GM12878 (cell line): ENCODE data around the gene RNF126. TPM values are rescaled to one million over a fixed set of nuclear protein-coding genes. Genes with fewer than 3 reads are reported as not detected.

Experiments
- ATAC-seq: fragments of 200-7000 bp; cut with Tn5 transposase; 3 replicates; pipeline ENCODE4 v1.9.1; 2020; ENCODE audit warnings: mild to moderate bottlenecking, moderate library complexity
- BruUV-seq: library from RNA; stranded (reverse); fragments of 400-500 nt; replicated peaks from 2 replicates; lab custom pipeline; 2021; lab: Mats Ljungman, UMichigan
- CTCF ChIA-PET: fragments of 300-600 bp; sonication (Branson Sonifier 250); formaldehyde crosslinking; extraction: SDS; loops from one replicate; lab custom pipeline; 2021; ENCODE audit warnings: inconsistent platforms; lab: Yijun Ruan, JAX
- POLR2A ChIA-PET: fragments of 350-600 bp; formaldehyde crosslinking; extraction: SDS; loops from one replicate; lab custom pipeline; 2021; ENCODE audit warnings: inconsistent platforms; lab: Charles Lee
- RAD21 ChIA-PET: fragments of 300-600 bp; sonication (Branson Sonifier 250); formaldehyde crosslinking; loops from one replicate; lab custom pipeline; 2023; ENCODE audit warnings: antibody characterized with exemption; ENCODE audit not compliant: unreplicated experiment; lab: Charles Lee
- SMC1A ChIA-PET: fragments of 300-600 bp; sonication (Branson Sonifier 250); formaldehyde crosslinking; loops from one replicate; lab custom pipeline; 2023; ENCODE audit not compliant: unreplicated experiment, uncharacterized antibody; lab: Charles Lee
- DNase-seq: peaks from one replicate; pipeline ENCODE4 v3.0.0-alpha.2; 2011; ENCODE audit warnings: low read depth, low spot score
- FAIRE-seq: peaks from 3 replicates; lab custom pipeline; 2011; peaks lifted over from hg19 to GRCh38; lab: Jason Lieb, UNC
- H2AFZ ChIP-seq: 2 replicates; pipeline ENCODE4 v1.6.0; 2011; ENCODE audit warnings: low read depth, low read length, control low read depth; ENCODE audit not compliant: control insufficient read depth
- H3K27ac ChIP-seq: 2 replicates; pipeline ENCODE4 v1.5.1; 2011; ENCODE audit warnings: control low read depth; ENCODE audit not compliant: control insufficient read depth, insufficient read depth
- H3K27me3 ChIP-seq, 2 experiments: replicated peaks in 1 of 2; 2 replicates each; pipeline versions ENCODE4 v1.6.0 to v1.6.1; 2011; ENCODE audit warnings: low read length in 1 of 2; ENCODE audit not compliant: control insufficient read depth in 2 of 2, insufficient read depth in 2 of 2
- H3K36me3 ChIP-seq, 2 experiments: 2 replicates each; pipeline ENCODE4 v1.5.1; 2011; ENCODE audit warnings: low read length in 1 of 2; ENCODE audit not compliant: control insufficient read depth in 2 of 2, insufficient read depth in 2 of 2
- H3K4me1 ChIP-seq: 2 replicates; pipeline ENCODE4 v1.6.1; 2011; ENCODE audit warnings: mild to moderate bottlenecking, low read length, moderate library complexity, mixed read lengths; ENCODE audit not compliant: control insufficient read depth, insufficient read depth
- H3K4me2 ChIP-seq: 2 replicates; pipeline ENCODE4 v1.6.0; 2011; ENCODE audit warnings: control low read depth; ENCODE audit not compliant: control insufficient read depth, insufficient read depth
- H3K4me3 ChIP-seq: fragments of 200-600 bp; sonication (generic); 2 replicates; pipeline ENCODE4 v1.5.1; 2016
- H3K79me2 ChIP-seq: 2 replicates; pipeline ENCODE4 v1.6.0; 2011; ENCODE audit warnings: low read length; ENCODE audit not compliant: control insufficient read depth, insufficient read depth
- H3K9ac ChIP-seq: 2 replicates; pipeline ENCODE4 v1.8.0; 2011; ENCODE audit warnings: low read length, control low read depth, mixed read lengths; ENCODE audit not compliant: control insufficient read depth, insufficient read depth
- H3K9me3 ChIP-seq: replicated peaks from 3 replicates; pipeline ENCODE4 v1.5.1; 2011; ENCODE audit warnings: mild to moderate bottlenecking, low read length; ENCODE audit not compliant: control insufficient read depth, insufficient read depth
- H4K20me1 ChIP-seq: 2 replicates; pipeline ENCODE4 v1.6.0; 2011; ENCODE audit not compliant: control insufficient read depth, insufficient read depth
- CEBPB ChIP-seq, 2 experiments: fragments of 150-350 bp in 1 of 2; IDR thresholded peaks; 2 replicates each; pipeline ENCODE4 v1.6.1; 2012 to 2014; ENCODE audit warnings: low read depth in 2 of 2, low read length in 2 of 2, borderline replicate concordance in 1 of 2, inconsistent platforms in 1 of 2
- EZH2 ChIP-seq: IDR thresholded peaks from 2 replicates; pipeline ENCODE4 v1.6.1; 2012; ENCODE audit warnings: low read depth, mild to moderate bottlenecking, control low read depth, inconsistent platforms, low read length, borderline replicate concordance; ENCODE audit not compliant: control insufficient read depth
- KDM1A ChIP-seq: fragments of 200-600 bp; sonication (generic); IDR thresholded peaks from 2 replicates; pipeline ENCODE4 v1.6.1; 2016; ENCODE audit warnings: borderline replicate concordance
- MTA2 ChIP-seq: fragments of 450-650 bp; IDR thresholded peaks from 2 replicates; pipeline ENCODE4 v1.6.1; 2016; ENCODE audit warnings: low read depth, mild to moderate bottlenecking, moderate library complexity
- NR2C1 ChIP-seq: fragments of 450-650 bp; IDR thresholded peaks from 2 replicates; pipeline ENCODE4 v1.6.1; 2017; ENCODE audit warnings: antibody characterized with exemption, mild to moderate bottlenecking, moderate library complexity
- SREBF1 ChIP-seq: IDR thresholded peaks from 2 replicates; pipeline ENCODE4 v1.6.1; 2012; ENCODE audit warnings: mild to moderate bottlenecking, low read length
- SREBF2 ChIP-seq: IDR thresholded peaks from 2 replicates; pipeline ENCODE4 v1.6.1; 2012; ENCODE audit warnings: mild to moderate bottlenecking, low read length
- ZNF384 ChIP-seq: IDR thresholded peaks from 2 replicates; pipeline ENCODE4 v1.6.1; 2012; ENCODE audit warnings: low read depth, mild to moderate bottlenecking, low read length, improper control_type of control experiment, borderline replicate concordance
- ZZZ3 ChIP-seq: IDR thresholded peaks from 2 replicates; pipeline ENCODE4 v1.6.1; 2011; ENCODE audit warnings: low read depth; ENCODE audit not compliant: control insufficient read depth, insufficient read length
- WGBS: methylation state at CpG from one replicate; pipeline ENCODE4 v1.1.6; 2016; ENCODE audit warnings: low lambda C conversion rate; ENCODE audit not compliant: insufficient replicate concordance, insufficient coverage; ENCODE audit errors: missing lambda C conversion rate; 5-methylcytosine and 5-hydroxymethylcytosine counted together
- in situ Hi-C: fragments of 300-500 bp; cut with MboI; formaldehyde crosslinking; loops from 9 replicates; pipeline ENCODE4 v1.14.3; 2018; ENCODE audit warnings: mixed read lengths
- intact Hi-C: fragments of 100-400 bp; cut with micrococcal nuclease; formaldehyde crosslinking; loops from one replicate; pipeline ENCODE4 v1.14.2; 2022; ENCODE audit not compliant: unreplicated experiment
- polyA plus RNA-seq, 11 experiments: library from polyadenylated mRNA; depleted of rRNA in 4 of 11; unstranded in 6 of 11; stranded (reverse) in 5 of 11; fragments of >200 nt; fragmentation: Nextera tagmentation in 4 of 11; fragmentation: Illumina TruSeq in 1 of 11; extraction: Ambion mirVana in 4 of 11; extraction: Trizol in 1 of 11; gene quantifications; 1 replicate in 1 of 11; 2 replicates in 10 of 11; pipeline versions ENCODE4 v1.2.1 to v1.2.3, GENCODE V29; 2011 to 2016; ENCODE audit warnings: inconsistent platforms in 2 of 11, missing spikeins in 2 of 11, low read depth in 1 of 11
- total RNA-seq, 4 experiments: library from RNA; depleted of rRNA in 3 of 4; stranded (reverse); fragments of >200 nt in 3 of 4; fragmentation: Illumina TruSeq in 1 of 4; extraction: Trizol in 1 of 4; gene quantifications; 2 replicates each; pipeline versions ENCODE4 v1.2.1 to v1.2.3, GENCODE V29; 2013 to 2021
- TF ChIP-seq, protein P1 (sequence below): fragments of 150-350 bp; IDR thresholded peaks from 2 replicates; pipeline ENCODE4 v1.6.1; 2016; ENCODE audit warnings: low read depth, low read length
- TF ChIP-seq, protein P2 (sequence below): IDR thresholded peaks from 2 replicates; pipeline ENCODE4 v1.6.1; 2012; ENCODE audit warnings: low read depth, low read length, improper control_type of control experiment
- TF ChIP-seq, protein P3 (sequence below): fragments of 450-650 bp; IDR thresholded peaks from 2 replicates; pipeline ENCODE4 v1.6.1; 2017; ENCODE audit warnings: low read depth, mild to moderate bottlenecking, moderate library complexity
- TF ChIP-seq, protein P4 (sequence below): IDR thresholded peaks from 2 replicates; pipeline ENCODE4 v1.6.1; 2011; ENCODE audit warnings: borderline replicate concordance, low read depth, mild to moderate bottlenecking, moderate library complexity, mixed read lengths, low read length; ENCODE audit not compliant: insufficient read depth; ENCODE audit errors: extremely low read length
- TF ChIP-seq, protein P5 (sequence below): fragments of 450-650 bp; formaldehyde crosslinking; IDR thresholded peaks from 2 replicates; pipeline ENCODE4 v1.4.0; 2022; ENCODE audit warnings: mild to moderate bottlenecking, moderate library complexity

RNF126 gene
- total and polyA plus RNA-seq, 10 of the 15 experiments (the other 5 are each of a cell fraction or from before 2014, with no cell fraction given): 0.45 to 100 (median 50.6) TPM

DNA sequence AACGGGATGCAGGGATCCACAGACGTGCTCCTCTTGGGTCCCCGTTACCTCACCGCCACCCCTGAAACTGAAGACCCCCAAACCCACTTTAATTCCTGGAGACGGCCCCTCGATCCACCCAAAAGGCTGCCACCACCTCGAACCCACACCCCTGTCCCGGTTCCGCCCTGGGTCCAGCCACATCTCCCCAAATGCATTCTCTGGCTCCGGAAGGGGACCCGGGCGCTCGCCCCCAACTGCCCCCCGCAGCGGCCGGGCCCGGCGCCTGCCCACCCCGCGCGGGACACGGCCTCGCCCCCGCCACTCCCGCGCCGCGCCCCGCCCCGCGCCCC lies 13.0 kb upstream of the RNF126 start:
- H3K36me3 ChIP-seq: no peaks in the 10 kb centered on the region
- no TSS peak for BruUV-seq
- no peak overlapping the region for H3K4me3 ChIP-seq
- peaks cover 22% of the 10 kb centered on the region for H3K4me1 ChIP-seq
- intact Hi-C loops: no loop called here
- no peaks in the 10 kb centered on the region for H3K9me3 ChIP-seq
- H3K9ac ChIP-seq: no peak overlapping the region
- no peak overlapping the region for H3K27ac ChIP-seq
- H2AFZ ChIP-seq: no peak overlapping the region
- ATAC-seq: no peak
- WGBS: 4% methylated on average over 13 of the region's 31 CpGs
- H3K79me2 ChIP-seq: no peaks in the 10 kb centered on the region
- FAIRE-seq: no peak
- ChIA-PET RAD21 (interaction anchor here (0.6 to 1.6 kb wide), 3 partner anchors 46 to 58 kb away, joined by 3 read pairs; no protein-coding TSS in a partner anchor), CTCF (no interaction called here), POLR2A (no interaction called here), SMC1A (no interaction called here)
- no peak for DNase-seq
- no peaks in the 10 kb centered on the region; the same call in 1 of the 2 replicates for H4K20me1 ChIP-seq
- in situ Hi-C loops: no loop called here
- H3K4me2 ChIP-seq: 0 out of 2 replicates have a peak overlapping the region, but pooled peaks have one; percentile 42
- no peaks in the 10 kb centered on the region for H3K27me3 ChIP-seq
- TF ChIP-seq ZNF384: no peak
- TF ChIP-seq, protein P1, sequence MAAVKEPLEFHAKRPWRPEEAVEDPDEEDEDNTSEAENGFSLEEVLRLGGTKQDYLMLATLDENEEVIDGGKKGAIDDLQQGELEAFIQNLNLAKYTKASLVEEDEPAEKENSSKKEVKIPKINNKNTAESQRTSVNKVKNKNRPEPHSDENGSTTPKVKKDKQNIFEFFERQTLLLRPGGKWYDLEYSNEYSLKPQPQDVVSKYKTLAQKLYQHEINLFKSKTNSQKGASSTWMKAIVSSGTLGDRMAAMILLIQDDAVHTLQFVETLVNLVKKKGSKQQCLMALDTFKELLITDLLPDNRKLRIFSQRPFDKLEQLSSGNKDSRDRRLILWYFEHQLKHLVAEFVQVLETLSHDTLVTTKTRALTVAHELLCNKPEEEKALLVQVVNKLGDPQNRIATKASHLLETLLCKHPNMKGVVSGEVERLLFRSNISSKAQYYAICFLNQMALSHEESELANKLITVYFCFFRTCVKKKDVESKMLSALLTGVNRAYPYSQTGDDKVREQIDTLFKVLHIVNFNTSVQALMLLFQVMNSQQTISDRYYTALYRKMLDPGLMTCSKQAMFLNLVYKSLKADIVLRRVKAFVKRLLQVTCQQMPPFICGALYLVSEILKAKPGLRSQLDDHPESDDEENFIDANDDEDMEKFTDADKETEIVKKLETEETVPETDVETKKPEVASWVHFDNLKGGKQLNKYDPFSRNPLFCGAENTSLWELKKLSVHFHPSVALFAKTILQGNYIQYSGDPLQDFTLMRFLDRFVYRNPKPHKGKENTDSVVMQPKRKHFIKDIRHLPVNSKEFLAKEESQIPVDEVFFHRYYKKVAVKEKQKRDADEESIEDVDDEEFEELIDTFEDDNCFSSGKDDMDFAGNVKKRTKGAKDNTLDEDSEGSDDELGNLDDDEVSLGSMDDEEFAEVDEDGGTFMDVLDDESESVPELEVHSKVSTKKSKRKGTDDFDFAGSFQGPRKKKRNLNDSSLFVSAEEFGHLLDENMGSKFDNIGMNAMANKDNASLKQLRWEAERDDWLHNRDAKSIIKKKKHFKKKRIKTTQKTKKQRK: no peak
- TF ChIP-seq, protein P2, sequence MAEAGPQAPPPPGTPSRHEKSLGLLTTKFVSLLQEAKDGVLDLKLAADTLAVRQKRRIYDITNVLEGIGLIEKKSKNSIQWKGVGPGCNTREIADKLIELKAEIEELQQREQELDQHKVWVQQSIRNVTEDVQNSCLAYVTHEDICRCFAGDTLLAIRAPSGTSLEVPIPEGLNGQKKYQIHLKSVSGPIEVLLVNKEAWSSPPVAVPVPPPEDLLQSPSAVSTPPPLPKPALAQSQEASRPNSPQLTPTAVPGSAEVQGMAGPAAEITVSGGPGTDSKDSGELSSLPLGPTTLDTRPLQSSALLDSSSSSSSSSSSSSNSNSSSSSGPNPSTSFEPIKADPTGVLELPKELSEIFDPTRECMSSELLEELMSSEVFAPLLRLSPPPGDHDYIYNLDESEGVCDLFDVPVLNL: no peak
- TF ChIP-seq, protein P3, sequence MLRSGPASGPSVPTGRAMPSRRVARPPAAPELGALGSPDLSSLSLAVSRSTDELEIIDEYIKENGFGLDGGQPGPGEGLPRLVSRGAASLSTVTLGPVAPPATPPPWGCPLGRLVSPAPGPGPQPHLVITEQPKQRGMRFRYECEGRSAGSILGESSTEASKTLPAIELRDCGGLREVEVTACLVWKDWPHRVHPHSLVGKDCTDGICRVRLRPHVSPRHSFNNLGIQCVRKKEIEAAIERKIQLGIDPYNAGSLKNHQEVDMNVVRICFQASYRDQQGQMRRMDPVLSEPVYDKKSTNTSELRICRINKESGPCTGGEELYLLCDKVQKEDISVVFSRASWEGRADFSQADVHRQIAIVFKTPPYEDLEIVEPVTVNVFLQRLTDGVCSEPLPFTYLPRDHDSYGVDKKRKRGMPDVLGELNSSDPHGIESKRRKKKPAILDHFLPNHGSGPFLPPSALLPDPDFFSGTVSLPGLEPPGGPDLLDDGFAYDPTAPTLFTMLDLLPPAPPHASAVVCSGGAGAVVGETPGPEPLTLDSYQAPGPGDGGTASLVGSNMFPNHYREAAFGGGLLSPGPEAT: no peak
- TF ChIP-seq NR2C1: no peak
- no peak for TF ChIP-seq ZZZ3
- TF ChIP-seq SREBF1: no peak
- no peak for TF ChIP-seq MTA2
- TF ChIP-seq, protein P4, sequence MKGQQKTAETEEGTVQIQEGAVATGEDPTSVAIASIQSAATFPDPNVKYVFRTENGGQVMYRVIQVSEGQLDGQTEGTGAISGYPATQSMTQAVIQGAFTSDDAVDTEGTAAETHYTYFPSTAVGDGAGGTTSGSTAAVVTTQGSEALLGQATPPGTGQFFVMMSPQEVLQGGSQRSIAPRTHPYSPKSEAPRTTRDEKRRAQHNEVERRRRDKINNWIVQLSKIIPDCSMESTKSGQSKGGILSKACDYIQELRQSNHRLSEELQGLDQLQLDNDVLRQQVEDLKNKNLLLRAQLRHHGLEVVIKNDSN: no peak
- TF ChIP-seq EZH2: no peak
- TF ChIP-seq, protein P5, sequence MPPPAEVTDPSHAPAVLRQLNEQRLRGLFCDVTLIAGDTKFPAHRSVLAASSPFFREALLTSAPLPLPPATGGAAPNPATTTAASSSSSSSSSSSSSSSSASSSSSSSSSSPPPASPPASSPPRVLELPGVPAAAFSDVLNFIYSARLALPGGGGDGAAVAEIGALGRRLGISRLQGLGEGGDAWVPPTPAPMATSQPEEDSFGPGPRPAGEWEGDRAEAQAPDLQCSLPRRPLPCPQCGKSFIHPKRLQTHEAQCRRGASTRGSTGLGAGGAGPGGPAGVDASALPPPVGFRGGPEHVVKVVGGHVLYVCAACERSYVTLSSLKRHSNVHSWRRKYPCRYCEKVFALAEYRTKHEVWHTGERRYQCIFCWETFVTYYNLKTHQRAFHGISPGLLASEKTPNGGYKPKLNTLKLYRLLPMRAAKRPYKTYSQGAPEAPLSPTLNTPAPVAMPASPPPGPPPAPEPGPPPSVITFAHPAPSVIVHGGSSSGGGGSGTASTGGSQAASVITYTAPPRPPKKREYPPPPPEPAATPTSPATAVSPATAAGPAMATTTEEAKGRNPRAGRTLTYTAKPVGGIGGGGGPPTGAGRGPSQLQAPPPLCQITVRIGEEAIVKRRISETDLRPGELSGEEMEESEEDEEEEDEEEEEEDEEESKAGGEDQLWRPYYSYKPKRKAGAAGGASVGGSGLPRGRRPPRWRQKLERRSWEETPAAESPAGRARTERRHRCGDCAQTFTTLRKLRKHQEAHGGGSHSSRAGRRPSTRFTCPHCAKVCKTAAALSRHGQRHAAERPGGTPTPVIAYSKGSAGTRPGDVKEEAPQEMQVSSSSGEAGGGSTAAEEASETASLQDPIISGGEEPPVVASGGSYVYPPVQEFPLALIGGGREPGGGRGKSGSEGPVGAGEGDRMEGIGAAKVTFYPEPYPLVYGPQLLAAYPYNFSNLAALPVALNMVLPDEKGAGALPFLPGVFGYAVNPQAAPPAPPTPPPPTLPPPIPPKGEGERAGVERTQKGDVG: no peak
- no peak for TF ChIP-seq CEBPB (IDR thresholded peaks at IDR 0.05; ENCODE audit: borderline replicate concordance in 1 of 2, low read depth in 2 of 2, low read length in 2 of 2)
- no peak for TF ChIP-seq KDM1A
- TF ChIP-seq SREBF2: no peak
